H9 (cell line): ENCODE data around the gene TUBGCP6. TPM values are rescaled to one million over a fixed set of nuclear protein-coding genes. Genes with fewer than 3 reads are reported as not detected.

Source experiments
- DNase-seq: peaks from one replicate; pipeline ENCODE4 v3.0.0-alpha.2; 2017
- H2AFZ ChIP-seq: one replicate; pipeline ENCODE4 v1.6.1; 2013; ENCODE audit warnings: mild to moderate bottlenecking, low read length, control low read depth, moderate library complexity
- H2AK5ac ChIP-seq: 2 replicates; pipeline ENCODE4 v1.6.1; 2013; ENCODE audit warnings: low read length, control low read depth, mixed read lengths; ENCODE audit not compliant: insufficient read length
- H2BK120ac ChIP-seq: one replicate; pipeline ENCODE4 v1.6.1; 2013; ENCODE audit warnings: low read depth, mild to moderate bottlenecking, low read length, control low read depth, inconsistent platforms; ENCODE audit not compliant: poor library complexity, severe bottlenecking
- H2BK12ac ChIP-seq: 2 replicates; pipeline ENCODE4 v1.6.1; 2013; ENCODE audit warnings: low read length, control low read depth, mixed read lengths, low read depth; ENCODE audit not compliant: insufficient read length
- H2BK15ac ChIP-seq: 2 replicates; pipeline ENCODE4 v1.6.1; 2013; ENCODE audit warnings: low read depth, low read length, control low read depth
- H2BK20ac ChIP-seq: one replicate; pipeline ENCODE4 v1.6.1; 2013; ENCODE audit warnings: low read depth, mild to moderate bottlenecking, low read length, control low read depth, inconsistent platforms; ENCODE audit not compliant: poor library complexity, severe bottlenecking
- H2BK5ac ChIP-seq: 2 replicates; pipeline ENCODE4 v1.6.1; 2013; ENCODE audit warnings: low read length, control low read depth, mixed read lengths; ENCODE audit not compliant: insufficient read length
- H3K14ac ChIP-seq: 2 replicates; pipeline ENCODE4 v1.6.1; 2013; ENCODE audit warnings: low read length, control low read depth; ENCODE audit not compliant: insufficient read depth
- H3K18ac ChIP-seq: 2 replicates; pipeline ENCODE4 v1.6.1; 2013; ENCODE audit warnings: low read depth, mild to moderate bottlenecking, mixed read lengths, low read length, control low read depth; ENCODE audit not compliant: insufficient read length
- H3K23ac ChIP-seq: 2 replicates; pipeline ENCODE4 v1.6.1; 2013; ENCODE audit warnings: low read length, control low read depth, mixed read lengths, low read depth; ENCODE audit not compliant: insufficient read length
- H3K23me2 ChIP-seq: 2 replicates; pipeline ENCODE4 v1.6.1; 2013; ENCODE audit warnings: low read depth, mild to moderate bottlenecking, mixed read lengths, low read length, control low read depth; ENCODE audit not compliant: insufficient read length, poor library complexity, severe bottlenecking
- H3K27ac ChIP-seq: 2 replicates; pipeline ENCODE4 v1.5.1; 2013; ENCODE audit warnings: low read length, control low read depth, mixed read lengths, low read depth; ENCODE audit not compliant: insufficient read length
- H3K27me3 ChIP-seq: 2 replicates; pipeline ENCODE4 v1.6.1; 2013; ENCODE audit warnings: low read length, control low read depth, inconsistent platforms; ENCODE audit not compliant: insufficient read depth
- H3K4ac ChIP-seq: 2 replicates; pipeline ENCODE4 v1.6.1; 2013; ENCODE audit warnings: low read depth, mild to moderate bottlenecking, control low read depth, inconsistent platforms, low read length, moderate library complexity
- H3K4me1 ChIP-seq: 2 replicates; pipeline ENCODE4 v1.6.1; 2013; ENCODE audit warnings: low read length, control low read depth, inconsistent platforms; ENCODE audit not compliant: insufficient read depth
- H3K4me2 ChIP-seq: 2 replicates; pipeline ENCODE4 v1.6.1; 2013; ENCODE audit warnings: low read length, control low read depth, mixed read lengths; ENCODE audit not compliant: insufficient read length, insufficient read depth
- H3K56ac ChIP-seq: 2 replicates; pipeline ENCODE4 v1.6.1; 2013; ENCODE audit warnings: low read depth, mild to moderate bottlenecking, mixed read lengths, low read length, control low read depth; ENCODE audit not compliant: insufficient read length
- H3K79me1 ChIP-seq: 2 replicates; pipeline ENCODE4 v1.6.1; 2013; ENCODE audit warnings: low read depth, mild to moderate bottlenecking, moderate library complexity, low read length, control low read depth, inconsistent platforms; ENCODE audit not compliant: insufficient read depth, poor library complexity, severe bottlenecking
- H3K79me2 ChIP-seq: 2 replicates; pipeline ENCODE4 v1.6.1; 2013; ENCODE audit warnings: low read length, control low read depth, inconsistent platforms; ENCODE audit not compliant: insufficient read depth
- H3K9ac ChIP-seq: 2 replicates; pipeline ENCODE4 v1.6.1; 2013; ENCODE audit warnings: low read length, control low read depth, mixed read lengths; ENCODE audit not compliant: insufficient read length; ENCODE audit errors: extremely low read depth
- H3K9me3 ChIP-seq: one replicate; pipeline ENCODE4 v1.6.1; 2013; ENCODE audit warnings: low read depth, low read length, inconsistent platforms; ENCODE audit not compliant: control insufficient read depth
- H3T11ph ChIP-seq: one replicate; pipeline ENCODE4 v1.6.1; 2013; ENCODE audit warnings: mild to moderate bottlenecking, low read length, control low read depth, inconsistent platforms
- H4K20me1 ChIP-seq: one replicate; pipeline ENCODE4 v1.6.1; 2013; ENCODE audit not compliant: control insufficient read depth, insufficient read length, insufficient read depth
- H4K5ac ChIP-seq: 2 replicates; pipeline ENCODE4 v1.6.1; 2013; ENCODE audit warnings: low read depth, mild to moderate bottlenecking, mixed read lengths, low read length, control low read depth; ENCODE audit not compliant: insufficient read length
- H4K8ac ChIP-seq: replicated peaks from 2 replicates; pipeline ENCODE4 v1.6.1; 2013; ENCODE audit warnings: low read length, control low read depth, mixed read lengths, low read depth; ENCODE audit not compliant: insufficient read length
- H4K91ac ChIP-seq: 2 replicates; pipeline ENCODE4 v1.6.1; 2013; ENCODE audit warnings: low read depth, mild to moderate bottlenecking, moderate library complexity, mixed read lengths, low read length, control low read depth; ENCODE audit not compliant: insufficient read length
- H3K27ac Mint-ChIP-seq, 3 experiments: 2 replicates in 2 of 3; 3 replicates in 1 of 3; pipeline ENCODE4 v1.8.0; 2020 to 2021; ENCODE audit warnings: mixed read lengths in 3 of 3, mild to moderate bottlenecking in 1 of 3, moderate library complexity in 1 of 3
- H3K27me3 Mint-ChIP-seq: 2 replicates; pipeline ENCODE4 v1.8.0; 2021; ENCODE audit warnings: low read depth, mild to moderate bottlenecking, moderate library complexity, mixed read lengths
- H3K36me3 Mint-ChIP-seq, 3 experiments: 2 replicates in 2 of 3; 3 replicates in 1 of 3; pipeline ENCODE4 v1.8.0; 2020 to 2021; ENCODE audit warnings: low read depth in 3 of 3, mixed read lengths in 3 of 3; ENCODE audit not compliant: insufficient read depth in 1 of 3
- H3K4me1 Mint-ChIP-seq, 2 experiments: 2 replicates each; pipeline ENCODE4 v1.8.0; 2020; ENCODE audit warnings: mixed read lengths in 2 of 2
- H3K4me3 Mint-ChIP-seq, 2 experiments: 2 replicates in 1 of 2; 3 replicates in 1 of 2; pipeline ENCODE4 v1.8.0; 2020 to 2021; ENCODE audit warnings: mild to moderate bottlenecking in 2 of 2, mixed read lengths in 2 of 2, moderate library complexity in 1 of 2
- H3K9me3 Mint-ChIP-seq, 2 experiments: 2 replicates in 1 of 2; 3 replicates in 1 of 2; pipeline ENCODE4 v1.8.0; 2020; ENCODE audit warnings: mild to moderate bottlenecking in 2 of 2, mixed read lengths in 2 of 2, moderate library complexity in 1 of 2
- CTCF ChIP-seq: fragments of 200-600 bp; sonication (generic); conservative IDR thresholded peaks from 3 replicates; pipeline ENCODE4 v1.8.0; 2021; ENCODE audit warnings: antibody characterized with exemption, mild to moderate bottlenecking
- WGBS: extraction: QIAGEN DNeasy Blood & Tissue Kit; methylation state at CpG from one replicate; pipeline ENCODE4 v1.1.7; 2013; ENCODE audit warnings: missing lambda C conversion rate, low lambda C conversion rate, mixed read lengths; ENCODE audit not compliant: insufficient read length; ENCODE audit errors: extremely low coverage; 5-methylcytosine and 5-hydroxymethylcytosine counted together
- total RNA-seq: library from RNA; stranded (reverse); gene quantifications from 2 replicates; pipeline ENCODE4 v1.2.1, GENCODE V29; 2021

TUBGCP6 gene
- total RNA-seq, 1 experiment from 2014 or later: 29.0 TPM

- Histone ChIP-seq H4K20me1 (peaks cover 3% of the 10 kb centered on the region), H3K9ac (no peak overlapping the region), H3T11ph (no peak overlapping the region), H3K4ac (no peak overlapping the region), H3K27me3 (no peaks in the 10 kb centered on the region), H2BK5ac (no peak overlapping the region), H2BK120ac (no peak overlapping the region), H4K91ac (no peak overlapping the region), H3K56ac (no peak overlapping the region), H2AFZ (no peak overlapping the region), H3K27ac (no peak overlapping the region), H3K79me1 (no peaks in the 10 kb centered on the region), H2AK5ac (no peak overlapping the region), H2BK20ac (no peak overlapping the region), H3K4me1 (no peaks in the 10 kb centered on the region), H4K5ac (no peak overlapping the region), H3K4me2 (no peak overlapping the region), H3K9me3 (no peaks in the 10 kb centered on the region), H3K23me2 (no peaks in the 10 kb centered on the region), H2BK15ac (no peak overlapping the region), H3K79me2 (peaks cover 3% of the 10 kb centered on the region; the same call in 1 of the 2 replicates), H2BK12ac (no peak overlapping the region), H3K18ac (no peak overlapping the region), H3K14ac (no peak overlapping the region; the same call in 1 of the 2 replicates), H3K23ac (no peak overlapping the region), H4K8ac (no peak overlapping the region)
- no peak for TF ChIP-seq CTCF
- peaks cover 31 to 78% (median 75%) of the 10 kb centered on the region in 3 experiments; a peak in 6 of 7 replicates for H3K36me3 Mint-ChIP-seq
- no peaks in the 10 kb centered on the region for H3K27me3 Mint-ChIP-seq
- H3K4me3 Mint-ChIP-seq: no peak overlapping the region
- WGBS: no CpG with 5 or more reads among the region's 17 CpGs
- peaks cover 0 to 8% of the 10 kb centered on the region in 2 experiments; a peak in 1 of 5 replicates for H3K9me3 Mint-ChIP-seq
- peak overlapping the region in 1 of 3 experiments; percentile 2; a peak in 3 of 7 replicates for H3K27ac Mint-ChIP-seq
- no peak for DNase-seq
- peaks cover 5 to 9% of the 10 kb centered on the region in 2 experiments for H3K4me1 Mint-ChIP-seq
Observed at GRCh38 chr22:50215297-50216054, 29.3 kb downstream of the TUBGCP6 start.
